Activated effector memory CD4-positive, alpha-beta T cell treated with Interleukin-2 at 50 U/mL for 16 hours (primary cell): ENCODE measurements around the gene DLGAP4.

Experiments
- DNase-seq: peaks from one replicate; pipeline ENCODE4 v3.0.0-alpha.2; 2020

The DLGAP4 gene

DNA sequence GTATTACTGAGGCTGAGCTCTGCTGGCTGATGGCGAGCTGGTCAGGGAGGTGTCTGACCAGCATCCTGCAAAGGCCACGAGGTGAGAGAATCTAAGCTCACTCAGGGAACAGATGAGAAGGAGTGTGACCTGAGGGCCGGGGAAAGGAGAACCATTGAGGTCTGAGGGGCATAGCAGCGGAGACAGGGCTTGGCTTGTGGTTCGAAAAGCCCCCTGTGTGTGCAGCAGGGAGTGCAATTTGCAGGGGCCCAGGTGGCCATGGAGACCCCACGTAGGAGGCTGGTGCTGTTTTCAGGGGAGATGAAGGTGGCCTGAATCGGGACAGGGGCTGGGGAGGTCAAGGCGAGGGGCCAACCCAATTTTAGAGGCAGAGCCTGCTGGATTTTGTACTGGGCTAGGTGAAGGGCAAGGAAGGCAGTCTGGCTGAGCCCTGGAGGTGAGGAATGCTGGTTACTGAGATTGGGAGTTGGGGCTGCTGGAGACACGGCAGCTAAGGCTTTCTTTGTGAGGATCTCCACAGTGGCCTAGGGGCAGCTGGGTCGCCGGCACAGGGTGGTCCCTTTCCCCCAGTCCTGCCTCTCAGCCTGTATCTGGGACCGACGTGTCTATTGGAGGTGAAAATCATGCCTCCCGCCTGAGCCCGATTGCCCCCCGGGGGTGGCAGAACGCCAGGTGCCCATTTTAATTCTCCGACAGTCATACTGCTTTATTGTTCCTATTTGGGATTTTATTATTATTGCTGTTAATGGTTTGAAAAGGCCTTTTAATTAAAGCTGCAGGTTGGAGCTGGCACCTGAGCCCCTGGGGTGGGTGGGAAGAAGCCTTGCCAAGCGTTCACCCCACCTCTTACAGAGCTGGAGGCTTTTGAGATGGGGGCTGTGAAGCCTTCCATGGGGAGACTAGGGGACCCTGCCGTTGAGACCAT, 28.4 kb downstream of the DLGAP4 start:
- DNase-seq: no peak

DNA sequence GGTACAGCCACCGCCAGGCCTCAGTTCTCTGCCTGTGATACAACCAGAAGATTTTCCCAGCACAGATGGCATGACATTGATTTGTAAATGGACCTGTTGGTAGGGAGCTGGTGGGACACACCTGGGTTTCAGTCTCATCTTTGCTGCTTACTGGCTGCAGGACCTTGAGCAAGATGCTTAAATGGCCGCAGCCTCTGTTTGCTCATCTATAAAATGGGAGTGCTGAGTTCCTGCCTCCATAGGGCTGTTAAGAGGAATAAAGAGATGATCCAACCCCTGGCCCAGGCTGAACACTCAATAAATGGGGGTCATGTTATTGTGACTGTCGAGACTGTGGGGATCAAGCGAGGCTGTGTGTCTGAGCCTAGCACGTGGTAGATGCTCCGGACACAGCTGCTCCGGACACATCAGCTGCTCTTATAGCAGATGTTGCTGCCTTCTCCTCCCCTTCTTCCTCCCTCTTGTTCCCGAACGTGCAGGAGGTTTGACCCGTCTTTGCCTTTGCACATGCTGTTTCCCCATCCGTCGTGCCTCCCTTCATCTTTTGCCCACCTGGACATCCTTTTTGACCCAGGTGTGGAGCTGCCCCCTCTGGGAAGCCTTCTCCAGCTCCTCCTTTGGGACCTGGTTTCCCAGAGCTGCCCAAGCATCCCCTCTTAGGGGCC, 29.2 kb downstream of the DLGAP4 start:
- DNase-seq: no peak

DNA sequence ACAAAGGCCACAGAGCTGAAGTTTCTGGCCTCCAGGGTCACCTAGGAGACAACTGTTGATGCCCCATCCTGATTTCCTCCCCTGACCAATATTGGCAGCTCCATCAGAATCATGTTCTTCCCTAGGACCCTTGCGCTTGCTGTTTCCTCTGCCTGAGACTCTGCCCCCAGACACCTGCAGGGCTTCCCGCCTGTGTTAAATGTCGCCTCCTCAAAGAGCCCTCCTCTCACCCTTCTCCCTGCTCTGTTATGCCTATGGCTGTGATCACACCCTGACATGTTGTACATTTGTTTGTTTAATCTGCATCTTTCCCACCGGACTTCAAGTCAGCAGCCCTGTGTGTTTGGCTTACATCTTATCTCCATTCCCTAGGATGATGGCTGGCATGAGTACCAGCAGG, 30.1 kb downstream of the DLGAP4 start:
- DNase-seq: no peak

DNA sequence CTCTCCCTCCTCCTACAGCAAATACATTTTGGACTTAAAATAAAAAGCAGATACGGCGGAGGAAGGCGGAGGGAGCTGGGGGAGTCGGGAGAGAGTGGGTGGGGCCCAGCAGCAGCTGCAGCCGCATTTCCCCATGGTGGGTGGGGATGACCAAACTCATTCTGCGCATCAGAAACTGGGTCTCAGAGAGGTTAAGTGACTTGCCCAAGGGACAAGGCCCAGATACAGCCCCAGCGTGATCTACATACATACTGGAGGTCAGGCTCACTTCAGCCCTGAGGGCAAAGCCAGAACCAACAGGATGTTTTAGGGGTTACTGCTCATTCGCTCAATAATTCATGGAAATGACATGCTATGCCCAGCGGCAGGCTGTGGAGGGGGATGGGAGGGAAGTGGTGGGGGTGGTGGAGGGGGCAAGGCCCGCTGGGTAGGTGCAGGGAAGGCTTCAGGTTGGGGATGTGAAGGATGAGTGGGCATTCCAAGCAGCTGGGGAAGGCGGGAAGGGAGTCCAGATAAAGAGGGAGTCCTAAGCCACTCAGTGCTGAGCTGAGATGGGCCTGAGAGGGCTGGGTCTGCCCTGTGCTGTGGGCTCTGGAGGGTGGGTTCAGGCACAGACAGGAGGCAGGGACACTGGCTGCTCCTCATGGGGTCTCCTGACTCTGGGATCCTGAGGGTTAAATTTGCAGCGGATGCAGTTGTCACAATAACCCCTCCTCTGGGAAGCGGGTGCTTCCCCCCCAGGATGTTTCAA, 31.0 kb downstream of the DLGAP4 start:
- no peak for DNase-seq

DNA sequence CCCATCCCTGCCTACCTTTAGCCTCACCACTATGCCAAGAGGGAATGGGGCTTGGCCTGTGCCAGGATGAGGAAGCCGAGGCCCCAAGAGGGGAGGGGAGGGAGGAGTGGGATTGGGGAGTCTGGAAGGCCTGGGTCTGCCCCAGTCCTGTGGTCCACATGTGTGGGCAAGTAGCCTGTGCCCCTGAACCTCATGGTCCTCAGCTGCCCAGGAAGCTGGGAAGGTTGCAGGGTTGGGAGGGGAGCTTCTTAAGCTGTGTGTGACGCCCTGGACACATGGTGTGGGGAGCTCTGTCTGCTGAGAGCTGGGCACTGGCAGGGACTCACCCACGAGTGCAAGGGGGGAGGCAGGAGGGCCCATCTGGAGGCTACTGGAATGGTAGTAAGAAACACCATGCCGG, 31.7 kb downstream of the DLGAP4 start:
- DNase-seq: no peak

DNA sequence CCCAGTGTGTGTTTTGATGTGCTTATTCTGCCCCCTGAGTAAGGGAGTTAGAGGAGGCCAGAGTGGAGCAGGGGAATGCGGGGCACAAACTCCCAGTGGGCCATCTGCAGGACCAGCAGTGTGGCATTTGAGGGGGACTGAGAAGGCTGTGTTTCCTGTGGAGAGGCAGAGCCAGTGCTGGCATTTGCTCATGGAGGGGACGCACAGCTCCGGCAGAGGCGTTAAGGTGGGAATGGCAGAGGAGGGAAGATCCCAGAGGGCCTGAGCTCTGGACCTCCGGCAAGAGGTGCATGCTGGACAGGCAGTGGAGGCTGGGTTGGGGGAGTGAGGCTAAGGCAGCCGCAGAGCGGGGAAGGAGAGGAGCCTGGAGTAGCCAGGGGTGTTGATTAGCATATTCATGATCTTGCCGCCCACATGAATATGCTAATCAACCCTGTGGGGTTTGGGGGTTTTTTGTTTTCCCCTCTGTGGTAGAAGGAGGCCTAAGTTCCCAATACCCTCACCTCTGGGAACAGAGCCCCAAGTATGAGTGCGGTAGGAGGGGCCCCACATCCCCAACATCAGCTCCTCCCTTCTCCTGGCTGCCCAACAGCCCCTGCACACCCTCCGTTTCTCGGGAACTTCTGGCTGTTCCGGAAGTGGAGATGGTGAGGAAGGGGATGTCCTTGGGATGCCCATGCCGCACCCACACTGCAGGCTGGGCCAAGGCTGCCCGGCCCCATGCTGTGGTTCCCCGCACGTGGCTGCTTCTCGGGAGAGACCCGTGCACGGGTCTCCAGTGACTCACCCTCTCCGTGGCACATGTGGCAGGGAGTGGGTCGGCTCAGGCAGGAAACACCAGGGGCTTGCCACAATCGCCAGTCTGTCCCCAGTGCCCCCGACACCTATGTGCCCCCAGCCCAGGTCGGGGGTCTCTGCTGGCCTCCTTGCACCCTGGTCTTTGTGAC, 33.8 kb downstream of the DLGAP4 start:
- DNase-seq: no peak

DNA sequence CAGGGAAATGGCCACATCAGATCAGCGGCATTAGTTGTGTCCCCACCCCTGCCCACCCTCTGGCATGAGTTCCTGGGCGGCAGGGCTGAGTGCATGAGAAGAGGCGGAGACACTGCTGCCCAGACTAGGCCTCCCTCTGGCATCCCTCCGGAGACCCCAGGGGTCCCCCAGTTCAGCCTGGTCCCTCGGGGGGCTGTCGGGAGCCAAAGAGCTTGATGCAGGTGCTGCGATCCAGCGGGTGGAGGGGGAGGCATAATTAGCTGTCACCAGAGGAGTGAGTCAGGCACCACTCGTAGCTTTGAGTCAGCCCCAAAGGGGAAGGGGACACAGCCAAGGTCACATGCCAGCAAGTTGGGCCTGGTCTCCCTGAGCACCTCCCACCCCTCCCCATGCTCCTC, 34.5 kb downstream of the DLGAP4 start:
- no peak for DNase-seq

DNA sequence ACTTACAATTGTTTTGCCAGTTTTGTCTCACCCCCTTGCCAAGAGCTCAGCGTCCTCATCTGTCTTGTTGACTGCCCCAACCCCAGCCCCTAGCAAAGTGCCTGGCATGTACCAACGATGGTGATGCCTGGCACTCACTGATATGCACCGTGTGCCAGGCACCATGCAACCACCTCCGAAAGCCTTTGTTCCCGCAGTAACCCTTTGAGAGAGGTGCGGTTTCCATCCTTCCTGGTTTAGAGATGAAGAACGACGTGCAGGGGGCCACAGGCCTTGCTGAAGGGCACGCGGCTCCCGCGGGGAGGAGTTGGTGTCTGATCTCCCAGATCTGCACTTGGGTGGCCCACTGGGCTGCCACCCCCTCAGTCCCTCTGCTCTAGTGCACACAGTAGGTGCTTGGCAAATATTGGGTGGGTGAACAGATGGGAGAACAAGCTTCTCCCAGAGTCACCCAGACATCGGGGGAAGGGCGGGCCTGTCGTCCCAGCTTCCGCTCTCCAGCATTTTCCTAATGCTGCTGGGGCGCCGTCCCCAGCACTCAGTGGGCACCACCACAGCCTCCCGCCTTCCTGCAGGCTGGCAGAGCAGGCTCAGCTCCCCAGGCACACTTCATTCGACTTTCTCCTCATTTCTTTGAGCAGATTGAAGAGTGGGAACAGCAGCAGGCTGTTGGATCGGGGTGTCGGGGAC, 35.3 kb downstream of the DLGAP4 start:
- DNase-seq: no peak

DNA sequence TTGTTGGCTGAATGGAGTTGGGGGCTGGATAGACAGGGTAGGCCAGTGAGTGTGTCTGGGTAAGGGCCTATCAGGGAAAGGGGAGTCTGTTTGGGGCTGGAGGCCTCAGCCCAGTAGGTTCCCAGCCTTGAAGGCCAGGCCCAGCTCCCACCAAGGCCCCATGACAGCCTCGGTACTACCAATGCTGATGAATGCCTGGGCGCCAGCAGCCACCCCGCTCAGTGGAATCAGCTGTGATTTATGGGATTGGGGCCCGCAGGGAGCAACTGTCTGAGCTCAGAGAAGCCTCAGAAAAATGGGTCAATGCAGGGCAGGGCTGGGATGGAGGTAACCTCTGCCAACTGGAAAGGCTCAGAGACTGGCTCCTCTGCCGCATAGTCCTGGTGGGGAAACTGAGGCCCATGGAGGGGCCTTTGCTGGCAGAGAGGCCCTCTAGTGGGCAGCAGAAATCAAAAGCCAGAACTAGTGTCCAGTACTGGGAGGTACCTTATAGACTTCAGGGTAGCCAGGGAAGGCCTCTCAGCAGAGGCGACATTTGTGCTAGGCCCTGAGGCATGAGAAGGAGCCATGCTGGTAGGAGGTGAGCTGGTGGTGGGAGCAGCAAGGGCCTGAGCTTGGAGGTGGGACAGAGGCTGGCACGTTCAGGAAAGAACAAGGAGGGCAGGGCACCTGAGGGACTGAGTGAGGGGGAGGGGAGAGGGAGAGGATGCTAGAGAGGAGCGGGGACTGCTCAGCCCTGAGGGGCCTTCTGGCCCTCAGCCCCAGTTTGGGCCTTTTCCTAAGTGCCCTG, 36.4 kb downstream of the DLGAP4 start:
- DNase-seq: no peak

DNA sequence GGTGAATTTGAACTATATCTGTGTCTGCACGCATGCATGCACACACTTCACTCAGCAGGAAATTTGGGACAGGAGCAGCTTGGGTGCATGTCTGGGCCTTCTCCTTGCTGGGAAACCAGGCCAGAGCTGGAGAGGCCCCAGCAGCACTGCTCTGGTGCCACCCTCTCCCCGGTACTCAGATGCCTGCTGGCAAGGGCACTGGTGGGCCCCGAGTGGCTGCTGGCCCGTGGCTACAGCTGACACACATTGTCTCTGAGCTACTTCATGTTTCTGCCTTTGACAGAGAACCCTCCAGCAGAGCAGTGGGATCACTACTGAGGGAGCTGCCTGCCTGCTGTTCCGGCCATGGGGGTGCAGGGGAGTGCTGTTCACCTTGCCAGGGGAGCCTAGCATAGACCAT, 37.5 kb downstream of the DLGAP4 start:
- DNase-seq: no peak

DNA sequence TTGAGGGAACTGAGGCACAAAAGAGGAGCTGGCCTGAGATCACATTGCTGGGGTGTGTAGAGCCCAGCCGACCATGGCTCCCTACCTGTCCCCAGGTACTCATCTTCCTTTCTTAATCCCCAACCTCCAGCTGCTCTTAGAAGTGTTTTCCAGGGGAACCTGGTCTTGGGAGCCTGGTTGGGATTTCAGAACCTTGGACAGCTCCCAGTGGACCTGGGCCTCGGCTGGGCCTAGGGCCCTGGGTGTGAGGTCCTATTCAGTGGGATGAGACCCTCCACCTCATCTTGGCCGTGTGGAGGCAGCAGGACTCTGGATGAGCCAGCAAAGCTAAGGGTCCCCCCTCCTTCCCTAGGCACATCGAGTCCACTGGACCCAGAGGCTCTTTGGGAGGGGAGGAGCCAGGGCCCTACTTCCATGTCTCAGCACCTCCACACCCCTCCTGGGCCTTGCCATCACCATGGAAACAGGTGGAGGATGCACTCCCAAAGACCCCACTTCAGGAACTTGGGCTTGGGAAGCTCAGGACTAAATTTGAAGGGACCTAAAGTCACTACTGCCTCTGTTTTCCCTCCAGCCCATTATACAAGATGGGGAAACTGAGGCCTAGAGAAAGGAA, 38.5 kb downstream of the DLGAP4 start:
- no peak for DNase-seq

DNA sequence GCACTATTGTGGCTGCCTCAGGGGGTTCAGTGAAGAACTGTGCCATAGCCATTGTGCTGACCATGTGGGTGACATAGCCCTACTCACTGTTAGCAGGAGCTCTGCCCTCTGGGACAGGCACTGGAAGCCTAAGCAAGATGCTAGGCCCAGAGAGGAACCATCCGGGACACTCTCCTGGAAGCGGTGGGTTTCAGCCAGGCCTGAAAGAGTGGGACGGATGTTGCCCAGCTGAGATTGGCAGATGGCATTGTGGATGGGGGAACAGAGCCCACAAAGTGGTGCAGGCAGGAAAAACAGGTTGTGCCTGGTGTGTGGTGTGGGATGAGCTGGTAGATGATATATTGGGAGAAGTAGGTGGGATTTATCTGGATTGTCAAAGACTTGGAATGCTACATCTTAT, 40.1 kb downstream of the DLGAP4 start:
- no peak for DNase-seq

DNA sequence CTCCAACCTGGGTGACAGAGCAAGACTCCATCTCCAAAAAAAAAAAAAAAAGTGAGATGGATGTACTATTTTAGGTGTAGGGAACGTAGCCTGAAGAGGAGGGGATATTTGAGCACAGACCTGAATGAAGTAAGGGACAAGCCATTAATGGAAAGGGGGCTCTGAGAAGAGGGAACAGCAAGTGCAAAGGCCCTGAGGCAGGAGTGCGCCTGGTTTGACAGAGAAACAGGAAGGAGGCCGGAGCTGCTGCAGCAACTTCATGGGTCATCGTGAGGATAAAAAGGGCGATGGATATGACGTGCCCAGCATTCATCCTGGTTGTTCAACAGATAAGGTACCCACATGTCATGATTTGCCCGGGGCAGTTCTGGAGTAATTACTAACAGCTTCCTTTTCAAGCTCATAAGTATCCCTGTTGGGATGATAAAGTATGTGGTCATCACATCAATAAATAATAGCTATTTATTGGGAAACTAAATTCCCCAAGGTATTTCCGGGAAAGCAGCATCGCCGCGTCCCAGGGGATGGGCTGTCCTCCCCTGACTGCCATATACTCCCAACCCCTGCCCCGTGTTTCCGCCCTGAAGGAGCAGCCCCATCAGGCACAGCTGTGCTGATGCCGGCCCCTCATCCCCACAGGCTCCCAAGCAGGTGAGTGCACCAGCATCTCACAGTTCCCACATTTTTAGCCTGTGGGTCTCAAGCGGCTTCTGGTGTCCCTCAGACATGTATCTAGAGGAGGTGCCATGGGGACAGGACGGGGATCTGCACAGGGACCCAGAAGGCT, 43.4 kb downstream of the DLGAP4 start:
- DNase-seq: no peak

DNA sequence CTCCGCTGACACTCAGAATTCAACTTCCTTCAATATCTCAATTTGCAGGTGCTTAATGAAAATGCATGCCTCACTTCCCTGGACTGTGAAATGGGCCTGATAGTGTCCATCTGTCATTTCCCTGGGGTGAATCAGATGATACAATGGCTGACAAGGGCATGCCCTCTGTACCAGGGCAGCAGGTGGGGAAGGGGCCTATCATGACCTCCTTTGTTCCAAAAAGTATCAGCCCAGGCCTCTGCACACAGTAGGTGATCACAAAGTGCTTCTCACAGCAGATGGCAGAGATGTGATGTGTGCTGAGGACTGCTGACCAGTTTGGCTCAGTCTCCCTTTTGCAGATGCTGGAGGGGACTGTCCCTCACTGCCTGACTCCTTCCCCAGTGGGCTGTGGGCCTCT, 44.3 kb downstream of the DLGAP4 start:
- DNase-seq: no peak

DNA sequence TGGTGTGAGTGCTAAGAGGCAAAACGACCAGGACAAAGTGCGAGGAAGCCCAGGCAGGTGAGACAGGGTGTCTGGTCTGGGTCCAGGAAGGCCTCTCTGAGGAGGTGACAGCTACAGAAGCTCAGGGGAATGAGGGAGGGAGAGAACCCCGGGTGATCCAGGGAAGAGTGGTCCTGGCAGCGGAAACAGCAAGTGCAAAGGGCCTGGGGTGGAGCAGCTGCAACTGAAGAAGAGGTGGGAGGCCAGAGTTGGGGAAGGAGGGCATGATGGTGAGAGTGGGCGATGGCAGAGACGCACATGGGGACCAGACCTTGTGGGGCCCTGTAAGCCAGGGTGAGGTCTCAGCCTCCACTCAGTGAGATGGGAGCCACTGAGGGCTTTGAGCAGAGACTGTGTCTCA, 45.8 kb downstream of the DLGAP4 start:
- DNase-seq: no peak

DNA sequence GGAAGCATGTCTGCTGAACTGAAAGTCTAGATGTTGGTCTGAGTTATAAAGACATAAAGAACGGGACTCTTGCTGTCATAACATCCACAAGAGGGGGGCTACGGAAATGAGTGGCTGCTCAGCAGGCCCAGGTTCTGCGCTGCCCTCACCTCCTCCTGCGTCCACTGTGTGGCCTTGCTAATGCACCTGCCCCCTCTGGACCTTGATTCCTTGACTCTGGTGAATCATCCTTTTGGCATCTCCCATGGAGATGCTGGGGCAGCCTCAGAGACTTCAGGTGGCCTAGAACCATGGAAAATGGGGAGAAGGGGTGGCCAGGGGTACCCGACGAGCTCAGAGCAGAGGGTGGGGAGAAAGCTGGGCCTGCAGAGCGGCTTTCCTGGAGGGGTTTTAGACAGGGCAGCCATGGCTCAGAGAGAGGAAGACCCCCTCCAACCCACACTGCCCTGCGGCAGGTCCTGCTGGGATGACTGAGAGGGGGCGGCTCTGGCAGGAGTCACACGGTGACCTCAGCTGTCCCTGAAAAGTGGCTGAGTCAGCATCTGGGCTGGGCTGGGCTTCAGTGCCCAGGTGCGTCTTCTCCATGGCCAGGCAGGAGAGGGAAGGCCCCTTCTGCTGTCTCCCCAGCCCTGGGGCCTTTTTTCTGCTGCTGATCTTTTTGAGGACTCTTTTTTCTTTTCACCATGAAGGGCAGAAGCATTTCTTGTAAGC, 46.9 kb downstream of the DLGAP4 start:
- DNase-seq: no peak

DNA sequence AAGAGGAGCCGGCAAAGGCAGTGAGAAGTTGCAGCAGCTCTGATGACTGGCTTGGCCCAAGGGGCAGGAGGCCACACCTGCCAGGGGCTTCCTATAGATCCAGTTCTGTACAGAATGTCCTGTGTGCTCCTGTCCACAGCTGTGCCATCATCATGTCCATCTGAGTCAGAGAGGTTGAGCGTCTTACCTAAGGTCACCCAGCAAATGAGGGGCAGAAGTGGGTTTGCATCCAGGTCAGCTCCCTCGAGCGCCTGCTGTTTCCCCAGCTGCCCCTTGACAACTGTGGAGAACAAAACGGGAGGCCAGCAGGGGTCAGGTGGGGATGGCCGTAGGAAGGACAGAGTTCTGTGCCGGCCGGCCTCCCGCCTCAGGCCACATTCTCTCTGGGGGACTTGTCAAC, 47.6 kb downstream of the DLGAP4 start:
- DNase-seq: no peak

DNA sequence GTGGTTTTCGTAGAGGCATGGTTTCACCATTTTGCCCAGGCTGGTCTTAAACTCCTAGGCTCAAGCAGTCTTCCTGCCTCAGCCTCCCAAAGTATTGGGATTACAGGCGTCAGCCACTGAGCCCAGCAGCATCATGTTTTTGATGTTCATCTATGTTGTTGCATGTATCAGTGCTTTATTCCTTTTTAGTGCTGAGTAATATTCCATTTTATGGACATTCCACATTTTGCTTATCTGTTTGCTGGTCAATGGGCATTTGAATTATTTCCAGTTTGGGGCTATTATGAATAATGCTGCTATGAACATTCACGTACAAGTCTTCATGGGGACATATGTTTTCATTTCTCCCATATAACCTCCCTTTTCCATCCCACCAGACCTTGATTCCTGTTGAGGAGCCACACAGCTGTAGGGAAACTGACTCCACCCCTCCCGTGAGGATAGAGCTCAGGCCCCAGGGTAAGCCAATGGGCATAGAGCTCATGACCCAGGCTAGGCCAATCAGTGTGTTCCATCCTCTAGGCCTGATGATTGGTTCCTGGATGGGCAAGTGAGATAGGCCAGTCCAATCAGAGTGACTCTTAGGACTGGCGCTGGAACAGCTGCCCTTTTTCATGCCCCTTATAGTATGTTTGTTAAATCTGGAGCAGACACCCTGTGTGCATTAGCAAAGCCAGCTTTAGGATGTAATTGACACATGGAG, 49.5 kb downstream of the DLGAP4 start:
- DNase-seq: no peak
